HL-60 (cell line): ENCODE results near the gene SELENOK.

Source experiments
- DNase-seq, 2 experiments: peaks; one replicate each; pipeline ENCODE4 v3.0.0-alpha.2; 2010 to 2020; ENCODE audit warnings: low read depth in 1 of 2, low spot score in 1 of 2
- H3K27ac ChIP-seq: fragments of 250-450 bp; sonication (Bioruptor Pico); replicated peaks from 2 replicates; pipeline ENCODE4 v1.5.1; 2020; ENCODE audit warnings: mild to moderate bottlenecking, moderate library complexity
- H3K27me3 ChIP-seq: fragments of 250-450 bp; sonication (Bioruptor Pico); 2 replicates; pipeline ENCODE4 v1.5.1; 2021; ENCODE audit warnings: mild to moderate bottlenecking, moderate library complexity; ENCODE audit not compliant: insufficient read depth, poor library complexity, severe bottlenecking
- H3K4me3 ChIP-seq: replicated peaks from 2 replicates; pipeline ENCODE4 v1.5.1; 2011; ENCODE audit warnings: mild to moderate bottlenecking, control low read depth, low read length; ENCODE audit not compliant: insufficient read depth
- GABPA ChIP-seq: IDR thresholded peaks from 2 replicates; pipeline ENCODE4 v1.6.1; 2012; ENCODE audit warnings: low read depth
- POLR2AphosphoS5 ChIP-seq: IDR thresholded peaks from 2 replicates; pipeline ENCODE4 v1.6.1; 2012; ENCODE audit warnings: low read depth
- REST ChIP-seq: IDR thresholded peaks from 2 replicates; pipeline ENCODE4 v1.6.1; 2012; ENCODE audit warnings: low read depth; ENCODE audit not compliant: insufficient replicate concordance
- SPI1 ChIP-seq: IDR thresholded peaks from 2 replicates; pipeline ENCODE4 v1.6.1; 2012; ENCODE audit warnings: low read depth, mild to moderate bottlenecking, borderline replicate concordance
- TF ChIP-seq, protein P1 (sequence below): IDR thresholded peaks from one replicate; pipeline ENCODE4 v1.5.1; 2011; ENCODE audit warnings: low read length, control low read depth, inconsistent platforms; ENCODE audit not compliant: insufficient read depth

The SELENOK gene

DNA sequence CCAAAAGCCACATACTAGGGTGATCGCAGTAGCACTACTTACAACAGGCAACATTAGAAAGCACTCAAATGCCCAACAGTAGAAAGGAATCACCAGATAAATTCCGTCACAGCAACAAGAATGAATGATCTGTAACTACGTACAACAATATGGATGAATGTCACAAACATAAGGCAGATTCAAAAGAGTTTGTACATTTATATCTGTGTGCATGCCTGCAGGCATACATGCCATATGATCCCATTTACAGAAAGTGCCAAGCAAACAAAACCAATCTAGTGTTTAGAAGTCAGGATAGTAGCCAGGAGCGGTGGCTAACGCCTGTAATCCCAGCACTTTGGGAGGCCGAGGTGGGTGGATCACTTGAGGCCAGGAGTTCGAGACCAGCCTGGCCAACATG is 41.7 kb downstream of the SELENOK start:
- no peak for TF ChIP-seq SPI1
- TF ChIP-seq GABPA = no peak
- TF ChIP-seq, protein P1, sequence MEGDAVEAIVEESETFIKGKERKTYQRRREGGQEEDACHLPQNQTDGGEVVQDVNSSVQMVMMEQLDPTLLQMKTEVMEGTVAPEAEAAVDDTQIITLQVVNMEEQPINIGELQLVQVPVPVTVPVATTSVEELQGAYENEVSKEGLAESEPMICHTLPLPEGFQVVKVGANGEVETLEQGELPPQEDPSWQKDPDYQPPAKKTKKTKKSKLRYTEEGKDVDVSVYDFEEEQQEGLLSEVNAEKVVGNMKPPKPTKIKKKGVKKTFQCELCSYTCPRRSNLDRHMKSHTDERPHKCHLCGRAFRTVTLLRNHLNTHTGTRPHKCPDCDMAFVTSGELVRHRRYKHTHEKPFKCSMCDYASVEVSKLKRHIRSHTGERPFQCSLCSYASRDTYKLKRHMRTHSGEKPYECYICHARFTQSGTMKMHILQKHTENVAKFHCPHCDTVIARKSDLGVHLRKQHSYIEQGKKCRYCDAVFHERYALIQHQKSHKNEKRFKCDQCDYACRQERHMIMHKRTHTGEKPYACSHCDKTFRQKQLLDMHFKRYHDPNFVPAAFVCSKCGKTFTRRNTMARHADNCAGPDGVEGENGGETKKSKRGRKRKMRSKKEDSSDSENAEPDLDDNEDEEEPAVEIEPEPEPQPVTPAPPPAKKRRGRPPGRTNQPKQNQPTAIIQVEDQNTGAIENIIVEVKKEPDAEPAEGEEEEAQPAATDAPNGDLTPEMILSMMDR = no peak
- no peak for TF ChIP-seq POLR2AphosphoS5
- no peak for TF ChIP-seq REST
- Histone ChIP-seq H3K27me3 (peaks cover 22% of the 10 kb centered on the region), H3K27ac (no peak overlapping the region), H3K4me3 (no peak overlapping the region)
- no peak for DNase-seq

DNA sequence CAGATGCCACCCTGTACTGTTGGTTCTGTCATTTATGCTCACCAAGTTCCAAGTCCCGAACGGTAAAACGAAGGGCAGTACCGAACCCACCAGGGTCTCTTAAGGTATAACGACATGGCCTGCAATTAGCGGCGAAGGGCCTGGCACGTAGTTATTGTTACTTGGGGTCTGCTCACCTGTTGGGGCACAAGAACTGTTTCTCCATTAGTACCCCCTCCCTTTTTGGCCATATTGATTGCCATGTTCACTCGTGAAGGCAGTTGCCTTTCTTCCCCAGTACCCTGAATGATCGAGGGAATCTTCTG is 44.9 kb downstream of the SELENOK start:
- no peak overlapping the region for H3K27ac ChIP-seq
- TF ChIP-seq POLR2AphosphoS5 (no peak), SPI1 (no peak), GABPA (no peak), REST (no peak)
- TF ChIP-seq, protein P1 = no peak
- H3K4me3 ChIP-seq = no peak overlapping the region
- H3K27me3 ChIP-seq = peaks cover 22% of the 10 kb centered on the region
- no peak for DNase-seq

DNA sequence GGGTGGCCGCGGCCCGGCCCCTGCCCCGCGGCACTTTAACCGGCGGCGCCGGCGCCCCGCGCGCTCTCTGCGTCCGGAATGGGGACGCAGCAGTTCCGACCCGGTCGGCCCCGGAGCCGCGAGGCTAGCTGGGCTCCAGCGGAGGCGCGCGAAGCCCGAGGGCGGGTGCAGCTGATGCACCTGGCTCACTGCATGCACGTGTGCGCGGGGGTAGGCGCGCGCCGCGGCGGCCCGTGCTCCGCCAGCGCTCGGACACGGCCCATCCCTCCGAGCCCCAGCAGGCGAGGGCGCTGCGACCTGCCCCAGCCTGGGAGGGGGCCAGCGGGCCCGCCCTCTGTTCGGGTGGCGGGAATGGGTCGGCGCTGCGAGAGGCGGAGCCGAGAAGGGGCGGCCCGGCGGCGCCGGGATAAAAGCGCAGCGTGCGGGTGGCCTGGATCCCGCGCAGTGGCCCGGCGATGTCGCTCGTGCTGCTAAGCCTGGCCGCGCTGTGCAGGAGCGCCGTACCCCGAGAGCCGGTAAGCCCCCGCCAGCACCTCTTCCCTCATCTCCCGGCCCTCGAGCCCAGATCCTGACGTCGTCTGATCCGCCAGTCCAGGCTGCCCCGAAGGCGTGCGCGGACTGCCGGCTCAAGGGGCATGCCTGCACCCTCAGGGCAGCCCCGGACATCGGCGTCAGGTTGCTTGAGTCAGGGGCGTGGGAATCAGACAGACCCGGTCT is 45.4 kb downstream of the SELENOK start, which contains the start of the genes CHDH and IL17RB:
TSS of gene CHDH (minus strand) at position 286 of the 717 bp plus-strand sequence. CDS start 22,411 bp downstream, outside the sequence.
TSS of gene IL17RB (plus strand) at position 435 of the 717 bp plus-strand sequence. CDS start at position 456, 21 bp downstream.
- H3K4me3 ChIP-seq = peak within 1 kb of the TSS; percentile 43
- H3K27me3 ChIP-seq = peaks cover 26% of the 10 kb centered on the region
- peak in 1 of 2 experiments; percentile 10 for DNase-seq
- no peak within 1 kb of the TSS for H3K27ac ChIP-seq
- TF ChIP-seq, protein P1 = no peak
- no peak for TF ChIP-seq SPI1
- TF ChIP-seq GABPA = no peak
- TF ChIP-seq REST = no peak
- no peak for TF ChIP-seq POLR2AphosphoS5
